Thyroid gland (tissue), 4 donors: ENCODE measurements around the gene MRPS27. TPM values are rescaled to one million over a fixed set of nuclear protein-coding genes. Genes with fewer than 3 reads are reported as not detected.

ENCODE experiments used
- DNase-seq, 2 donors: peaks; one replicate each; pipeline ENCODE4 v3.0.0-alpha.2; 2019
- H3K27ac ChIP-seq, 3 donors: fragments of 200-600 bp; sonication (generic); 1 replicate in 2 of 3; 2 replicates in 1 of 3; pipeline ENCODE4 v1.5.1; 2016 to 2019; ENCODE audit warnings: mild to moderate bottlenecking in 1 of 3, moderate library complexity in 1 of 3
- H3K27me3 ChIP-seq: fragments of 200-600 bp; sonication (generic); one replicate; pipeline ENCODE4 v1.5.1; 2019
- H3K36me3 ChIP-seq, 2 donors: fragments of 200-600 bp; sonication (generic); one replicate each; pipeline ENCODE4 v1.5.1; 2016 to 2019
- H3K4me1 ChIP-seq, 2 donors: fragments of 200-600 bp; sonication (generic); one replicate each; pipeline ENCODE4 v1.5.1; 2017 to 2019
- H3K4me3 ChIP-seq, 3 donors: fragments of 200-600 bp; sonication (generic); replicated peaks in 1 of 3; 1 replicate in 2 of 3; 2 replicates in 1 of 3; pipeline ENCODE4 v1.5.1; 2016; ENCODE audit warnings: mild to moderate bottlenecking in 1 of 3
- H3K9me3 ChIP-seq: fragments of 200-600 bp; sonication (generic); one replicate; pipeline ENCODE4 v1.5.1; 2017
- CTCF ChIP-seq, 6 experiments: fragments of 200-600 bp in 3 of 6; fragments of 450-650 bp in 3 of 6; sonication (generic) in 3 of 6; IDR thresholded peaks; one replicate each; pipeline ENCODE4 v1.5.1; 2016 to 2019; ENCODE audit warnings: antibody characterized with exemption in 6 of 6, mild to moderate bottlenecking in 2 of 6, inconsistent platforms in 1 of 6, moderate library complexity in 1 of 6
- POLR2A ChIP-seq, 2 donors: fragments of 450-650 bp; IDR thresholded peaks; one replicate each; pipeline ENCODE4 v1.6.1; 2017; ENCODE audit warnings: antibody characterized with exemption in 2 of 2, mild to moderate bottlenecking in 2 of 2, moderate library complexity in 1 of 2
- WGBS, 2 donors: methylation state at CpG; one replicate each; pipeline ENCODE4 v1.1.5; 2017; 5-methylcytosine and 5-hydroxymethylcytosine counted together
- intact Hi-C: fragments of 100-400 bp; cut with DNase I; formaldehyde crosslinking; loops from one replicate; pipeline ENCODE4 v1.15.1; 2023
- total RNA-seq, 4 donors: library from RNA; depleted of rRNA; stranded (reverse); fragments of >200 nt; gene quantifications; one replicate each; pipeline ENCODE4 v1.2.3, GENCODE V29; 2016

The MRPS27 gene
- total RNA-seq, 4 donors from 2014 or later: 71.4 to 86.1 (median 80.4) TPM

DNA sequence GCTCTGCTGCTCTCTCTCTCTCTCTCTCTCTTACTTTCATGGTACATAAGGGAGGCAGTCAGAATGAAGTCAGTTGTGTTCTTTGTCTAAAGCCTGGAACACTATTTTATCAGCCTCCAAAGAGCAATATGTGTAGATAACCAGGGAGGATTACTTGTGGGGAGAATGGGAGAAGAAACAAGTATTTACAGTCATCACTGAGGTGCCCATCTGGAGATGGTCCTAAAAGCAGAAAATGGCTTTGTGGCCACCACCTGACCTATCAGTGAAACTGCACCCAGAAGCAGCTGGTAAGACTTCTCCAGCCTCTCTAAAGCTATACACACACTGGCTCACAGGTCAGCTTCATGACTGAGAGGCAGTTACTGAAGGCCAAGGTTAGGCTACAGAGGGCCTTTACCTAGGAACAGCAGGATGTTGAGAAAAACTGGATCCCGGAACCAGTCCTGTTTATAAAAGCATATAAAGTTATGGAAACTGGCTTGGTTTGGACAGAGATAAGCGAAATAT is 75.1 kb downstream of the MRPS27 start:
- TF ChIP-seq CTCF (IDR thresholded peaks at IDR 0.05): peak in 3 of 6 experiments; percentile 25 to 30 (median 26)
- TF ChIP-seq POLR2A (IDR thresholded peaks at IDR 0.05): no peak
- no peaks in the 10 kb centered on the region for H3K9me3 ChIP-seq
- no peaks in the 10 kb centered on the region for H3K27me3 ChIP-seq
- H3K36me3 ChIP-seq: no peaks in the 10 kb centered on the region
- no peak for DNase-seq
- H3K4me3 ChIP-seq: no peak overlapping the region
- peak overlapping the region in 1 of 3 donors; percentile 90 for H3K27ac ChIP-seq
- peaks cover 37 to 62% of the 10 kb centered on the region in 2 donors for H3K4me1 ChIP-seq
- WGBS, 2 donors: 75 to 84% methylated on average over 2 of the region's 2 CpGs
- intact Hi-C loops: no loop called here

DNA sequence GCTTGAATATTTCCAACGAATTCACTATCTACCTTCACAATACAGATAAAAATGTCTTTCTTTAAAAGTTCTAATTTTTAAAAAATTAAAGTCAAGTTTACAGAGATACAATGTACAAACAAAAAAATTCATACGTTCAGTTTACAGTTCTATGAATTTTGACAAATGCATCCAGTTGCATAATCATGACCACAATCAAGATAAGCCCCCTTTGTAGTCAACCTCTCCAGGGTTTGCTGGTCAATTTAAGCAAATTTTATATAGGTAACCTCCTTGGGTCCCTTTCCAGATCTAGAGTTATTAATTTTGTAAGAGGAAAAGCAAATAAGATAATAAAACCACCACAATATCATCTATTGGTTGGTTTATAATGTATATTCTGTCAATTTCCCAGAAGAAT is 76.3 kb downstream of the MRPS27 start:
- Histone ChIP-seq H3K4me3 (no peak overlapping the region), H3K27me3 (no peaks in the 10 kb centered on the region), H3K9me3 (no peaks in the 10 kb centered on the region), H3K36me3 (no peaks in the 10 kb centered on the region), H3K4me1 (peaks cover 32 to 58% of the 10 kb centered on the region in 2 donors), H3K27ac (no peak overlapping the region)
- intact Hi-C loops: no loop called here
- TF ChIP-seq CTCF (IDR thresholded peaks at IDR 0.05) (no peak), POLR2A (IDR thresholded peaks at IDR 0.05) (no peak)
- WGBS, 2 donors: 89 to 90% methylated on average over 2 of the region's 2 CpGs
- no peak for DNase-seq

DNA sequence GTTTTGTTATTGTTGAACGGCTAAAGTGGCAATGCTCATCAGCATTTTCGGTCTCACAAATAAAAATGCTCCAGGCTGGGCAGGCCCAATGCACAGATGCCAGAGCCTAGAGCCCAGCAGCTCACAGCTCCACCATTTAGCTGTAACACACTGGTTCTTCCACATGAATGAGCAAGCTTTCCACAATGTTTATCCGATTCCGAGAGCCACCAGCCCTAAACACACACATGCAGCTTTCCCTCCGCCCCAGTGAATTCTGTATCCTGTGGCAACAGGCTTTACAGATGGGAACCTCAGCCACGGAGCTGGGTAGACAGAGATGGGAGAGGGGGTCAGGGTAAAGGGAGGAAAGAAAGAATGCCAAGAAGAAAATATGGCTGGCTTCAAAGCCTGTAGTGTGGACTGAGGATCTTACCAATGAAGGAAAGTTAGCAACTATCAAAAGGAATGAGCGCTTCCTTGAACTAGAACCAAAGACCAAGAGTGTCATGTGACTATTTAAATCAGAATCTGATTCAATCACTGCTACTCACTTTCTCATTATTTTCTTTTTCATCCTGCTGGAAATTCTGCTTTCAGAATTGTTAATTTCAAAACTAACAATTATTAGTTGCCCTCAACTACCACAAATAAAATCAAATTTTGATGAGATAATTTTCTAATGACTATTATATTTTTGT is 77.1 kb downstream of the MRPS27 start:
- intact Hi-C loops: no loop called here
- Histone ChIP-seq H3K4me3 (no peak overlapping the region), H3K9me3 (no peaks in the 10 kb centered on the region), H3K27me3 (no peaks in the 10 kb centered on the region), H3K27ac (peak overlapping the region; percentile 13 to 37 (median 24)), H3K4me1 (peaks cover 27 to 50% of the 10 kb centered on the region in 2 donors), H3K36me3 (no peaks in the 10 kb centered on the region)
- peak; percentile 51 to 72 for DNase-seq
- WGBS, 2 donors: 44 to 45% methylated on average over 7 of the region's 7 CpGs
- TF ChIP-seq CTCF (IDR thresholded peaks at IDR 0.05) (no peak), POLR2A (IDR thresholded peaks at IDR 0.05) (no peak)

DNA sequence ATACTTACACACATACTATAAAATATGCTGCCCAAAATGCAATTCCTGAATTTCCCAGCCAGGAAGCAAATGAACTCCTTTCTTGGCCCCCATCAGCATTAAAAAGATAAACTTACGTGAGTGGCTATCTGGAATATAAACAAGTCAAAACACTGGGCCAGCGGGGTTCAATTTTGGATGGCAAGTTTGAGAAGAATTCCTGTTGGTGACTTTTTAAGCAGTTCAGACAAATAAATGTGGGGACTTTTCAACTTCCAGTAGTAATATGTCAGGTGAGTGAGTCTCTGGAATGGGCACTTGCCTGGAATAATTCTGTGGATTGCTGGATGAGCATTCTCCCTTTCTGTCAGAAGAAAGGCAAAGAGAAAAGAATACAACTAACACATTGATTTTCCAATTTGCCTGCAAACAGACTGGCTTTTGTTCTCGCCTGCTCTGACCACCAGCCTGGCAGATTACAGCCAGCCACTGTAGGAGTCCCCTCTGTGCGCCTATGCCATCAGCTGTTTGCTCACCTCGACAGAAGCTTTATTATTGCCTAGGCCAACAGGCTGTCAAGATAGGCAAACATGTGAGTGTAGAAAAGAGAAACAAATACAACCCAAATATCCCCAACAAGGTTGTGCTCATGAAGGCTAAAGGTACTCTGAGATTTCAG is 78.6 kb downstream of the MRPS27 start:
- no peaks in the 10 kb centered on the region for H3K27me3 ChIP-seq
- 86 to 88% methylated on average over 5 of the region's 5 CpGs for WGBS, 2 donors
- TF ChIP-seq POLR2A (IDR thresholded peaks at IDR 0.05) (no peak), CTCF (IDR thresholded peaks at IDR 0.05) (no peak)
- H3K36me3 ChIP-seq: no peaks in the 10 kb centered on the region
- intact Hi-C loops: no loop called here
- H3K27ac ChIP-seq: peak overlapping the region in 1 of 3 donors; percentile 37
- H3K4me3 ChIP-seq: no peak overlapping the region
- H3K9me3 ChIP-seq: no peaks in the 10 kb centered on the region
- no peak for DNase-seq
- peaks cover 13 to 36% of the 10 kb centered on the region in 2 donors for H3K4me1 ChIP-seq
